GM19324 (cell line): ENCODE results near the gene COX6B2.

Experiments
- ATAC-seq: cut with Tn5 transposase; IDR thresholded peaks from one replicate; pipeline ENCODE4 v1.9.1; 2021; ENCODE audit warnings: mild to moderate bottlenecking, moderate library complexity; ENCODE audit not compliant: unreplicated experiment, low FRiP score

COX6B2 gene

DNA sequence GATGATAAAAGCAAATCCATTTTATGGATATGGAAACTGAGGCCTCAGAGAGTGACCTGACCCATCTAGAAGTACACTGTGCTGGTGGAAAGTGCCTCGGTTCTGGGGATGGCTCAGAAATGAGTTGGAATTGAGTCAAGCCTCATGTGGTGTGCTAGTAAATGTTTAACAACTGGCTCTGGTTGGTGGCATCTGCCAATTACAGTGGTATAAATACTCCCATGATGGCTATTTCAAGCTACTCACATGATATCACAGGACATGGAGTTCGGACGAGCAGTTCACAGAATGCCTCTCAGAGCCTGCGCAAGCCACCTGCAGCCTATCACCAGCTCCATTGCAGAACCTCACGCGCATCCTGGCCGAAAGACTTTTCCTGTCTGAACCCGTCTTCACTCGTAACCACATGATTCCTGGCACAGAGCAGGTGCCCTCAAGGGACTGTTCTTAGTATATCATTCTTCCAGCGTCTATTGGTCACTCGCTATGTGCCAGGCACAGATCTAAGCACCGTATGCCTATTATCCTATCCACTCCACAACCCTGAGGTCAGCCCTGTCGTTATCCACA is 38.5 kb downstream of the COX6B2 start:
- ATAC-seq, result no peak

DNA sequence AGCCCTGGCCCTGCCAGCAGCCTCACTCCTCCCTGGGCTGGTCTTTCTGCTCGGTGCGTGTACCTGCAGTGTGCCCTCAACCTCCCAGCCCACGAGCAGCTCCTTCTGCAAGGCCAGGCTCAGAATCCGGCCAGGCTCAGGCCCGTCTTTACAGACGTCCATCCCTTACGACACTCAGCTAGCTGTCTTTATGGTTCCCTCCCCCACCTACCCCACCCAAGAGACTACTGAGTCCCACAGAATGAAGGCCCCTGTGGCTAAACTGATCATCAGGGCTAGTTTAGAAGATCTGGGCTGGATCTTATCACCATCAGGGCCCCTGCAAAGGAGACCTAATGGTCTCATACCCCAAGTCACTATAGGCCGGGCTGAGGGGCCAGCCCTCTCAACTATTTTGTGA is 40.1 kb downstream of the COX6B2 start:
- ATAC-seq, result no peak

DNA sequence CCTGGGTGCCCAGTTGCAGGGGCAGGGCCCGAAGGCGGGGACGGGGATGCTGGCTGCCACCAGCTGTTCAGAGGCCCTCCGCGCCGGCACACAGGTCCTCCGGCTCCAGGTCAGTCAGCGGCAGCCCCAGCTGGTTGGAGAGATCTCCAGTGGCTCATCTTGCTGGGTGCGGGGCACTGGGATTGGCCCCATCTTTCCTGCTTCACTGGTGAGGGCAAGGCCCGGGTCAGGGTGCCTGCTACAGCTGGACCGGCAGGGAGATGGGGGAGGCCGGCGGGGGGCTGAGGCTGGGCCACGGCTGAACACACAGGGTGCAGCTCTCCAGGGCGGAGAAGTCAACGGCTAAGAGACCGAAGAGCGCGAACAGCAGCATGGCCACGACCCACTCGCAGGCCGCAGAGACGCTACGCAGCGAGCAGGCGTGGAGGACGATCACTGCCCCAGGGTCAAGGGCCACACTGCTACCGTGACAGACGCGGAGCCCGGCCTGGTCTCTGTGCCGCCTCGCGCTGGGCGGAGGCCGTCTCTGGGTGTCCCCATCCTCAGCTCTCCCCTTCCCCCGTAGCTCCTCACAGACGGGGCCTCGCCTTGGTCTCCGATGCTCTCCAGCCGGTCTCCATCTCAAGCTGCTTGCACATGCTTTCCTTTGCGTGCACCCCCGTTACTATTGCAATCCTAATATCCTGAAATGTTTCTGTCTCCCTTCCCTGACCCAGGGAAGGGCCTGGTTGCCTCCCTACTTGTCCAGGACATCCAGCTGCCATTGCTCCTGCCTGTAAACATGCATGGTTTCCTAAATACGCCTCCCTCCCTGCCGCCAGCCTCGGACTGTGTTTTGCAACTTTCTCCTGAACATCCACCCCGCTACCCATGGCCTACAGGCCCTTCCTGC is 41.7 kb downstream of the COX6B2 start:
- ATAC-seq, result no peak

DNA sequence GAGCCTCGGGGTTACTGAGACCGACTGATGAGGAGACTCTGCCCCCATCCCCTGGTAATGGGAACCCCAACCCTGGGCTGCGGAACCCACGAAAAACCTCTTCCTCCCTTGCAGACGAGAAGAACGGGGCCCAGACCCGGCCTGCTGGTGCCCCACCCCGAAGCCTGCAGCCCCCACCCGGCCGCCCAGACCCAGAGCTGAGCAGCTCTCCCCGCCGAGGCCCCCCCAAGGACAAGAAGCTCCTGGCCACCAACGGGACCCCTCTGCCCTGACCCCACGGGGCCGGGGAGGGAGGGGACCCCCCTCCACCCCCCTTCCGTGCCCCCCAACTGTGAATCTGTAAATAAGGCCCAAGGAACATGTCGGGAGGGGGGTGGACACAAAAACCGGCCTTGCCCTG is 42.7 kb downstream of the COX6B2 start:
- ATAC-seq, result no peak

DNA sequence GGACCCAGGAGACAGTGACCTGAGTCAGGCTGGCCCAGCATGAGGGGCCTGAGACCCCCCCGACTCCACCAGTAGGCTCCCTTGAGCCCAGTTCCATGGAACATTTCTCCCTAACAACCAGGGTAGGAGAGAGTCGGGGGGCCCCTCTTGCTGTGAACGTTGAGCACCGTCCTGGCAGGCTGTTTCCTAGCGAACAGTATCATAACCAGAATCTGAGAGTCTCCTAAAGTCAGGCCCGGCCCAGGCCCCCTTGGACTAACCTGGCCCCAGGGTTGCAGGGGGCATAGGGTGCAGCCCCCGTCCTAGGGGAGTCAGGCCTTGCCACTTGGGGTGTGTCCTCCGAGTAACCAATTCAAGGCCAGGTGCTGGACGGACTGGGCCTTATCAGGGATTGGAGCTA is 43.1 kb downstream of the COX6B2 start:
- ATAC-seq, result no peak

DNA sequence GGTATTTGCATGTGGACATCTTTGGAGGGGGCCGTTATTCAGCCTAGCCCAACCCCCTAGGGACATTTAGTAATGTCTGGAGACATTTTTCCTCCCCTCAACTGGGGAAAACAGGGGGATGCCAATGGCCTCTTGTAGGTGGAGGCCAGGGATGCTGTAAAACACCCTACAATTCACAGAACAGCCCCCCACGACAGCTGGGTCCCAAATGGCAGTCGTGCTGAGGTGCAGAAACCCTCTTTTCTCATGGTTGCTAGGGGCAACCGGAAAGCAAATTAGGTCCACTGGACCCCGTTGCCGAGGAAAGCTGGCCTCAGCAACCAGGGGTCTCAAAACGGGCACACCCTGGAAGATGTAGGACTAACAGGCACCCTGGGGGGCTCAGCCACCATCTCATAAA is 44.0 kb downstream of the COX6B2 start:
- no peak for ATAC-seq

DNA sequence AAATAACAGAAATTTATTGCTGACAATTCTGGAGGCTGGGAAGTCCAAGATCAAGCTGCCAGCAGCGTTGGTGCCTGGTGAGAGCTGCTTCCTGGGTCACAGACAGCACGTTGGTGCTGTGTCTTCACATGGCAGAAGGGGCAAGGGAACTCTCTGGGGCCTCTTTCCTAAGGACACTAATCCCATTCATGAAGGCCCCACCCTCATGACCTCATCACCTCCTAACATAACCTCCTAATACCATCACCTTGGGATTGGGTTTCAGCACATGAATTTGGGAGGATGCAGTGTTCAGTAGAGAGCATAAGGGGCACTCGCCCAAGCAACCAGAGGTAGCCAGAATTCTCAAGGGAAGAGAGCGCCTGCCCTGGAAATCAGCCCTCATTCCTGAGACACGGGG is 45.1 kb downstream of the COX6B2 start:
- ATAC-seq, result no peak

DNA sequence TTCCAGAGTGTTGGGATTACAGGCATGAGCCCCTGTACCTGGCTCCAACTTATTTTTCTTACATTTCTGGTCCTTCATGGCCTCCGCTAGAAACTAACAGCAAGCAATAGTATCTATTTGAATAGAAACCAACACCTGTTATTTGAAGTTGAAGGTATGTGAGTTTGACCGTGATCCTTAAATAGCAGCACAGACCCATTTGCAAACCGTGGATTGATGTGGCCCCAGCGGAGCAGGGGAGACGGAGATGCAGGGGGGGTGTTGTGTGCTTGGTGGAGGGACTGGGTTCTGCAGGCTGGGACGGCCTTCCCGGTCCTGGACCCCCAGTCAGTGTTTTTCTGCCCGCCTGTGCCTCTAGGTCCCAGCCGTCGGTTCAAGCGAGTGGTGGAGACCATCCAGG is 46.2 kb downstream of the COX6B2 start:
- no peak for ATAC-seq

DNA sequence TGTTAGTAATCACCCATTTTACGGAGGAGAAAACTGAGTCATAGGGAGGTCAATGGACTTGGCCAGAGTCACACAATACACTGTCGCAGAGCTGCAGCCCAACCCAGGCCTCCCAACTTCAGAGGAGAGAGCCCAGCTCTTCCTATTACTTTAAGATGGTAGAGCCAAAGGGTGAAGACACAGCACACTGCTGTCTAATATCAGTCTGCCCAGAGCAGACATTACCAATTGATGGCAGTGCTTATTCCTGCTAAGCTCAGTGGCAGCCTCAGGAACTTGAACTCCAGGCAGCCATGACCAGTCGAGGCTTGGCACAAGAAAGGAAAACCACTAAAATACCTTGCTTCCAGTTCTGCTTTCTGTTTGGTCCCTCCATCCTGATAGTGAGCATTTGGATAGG is 47.8 kb downstream of the COX6B2 start:
- no peak for ATAC-seq

DNA sequence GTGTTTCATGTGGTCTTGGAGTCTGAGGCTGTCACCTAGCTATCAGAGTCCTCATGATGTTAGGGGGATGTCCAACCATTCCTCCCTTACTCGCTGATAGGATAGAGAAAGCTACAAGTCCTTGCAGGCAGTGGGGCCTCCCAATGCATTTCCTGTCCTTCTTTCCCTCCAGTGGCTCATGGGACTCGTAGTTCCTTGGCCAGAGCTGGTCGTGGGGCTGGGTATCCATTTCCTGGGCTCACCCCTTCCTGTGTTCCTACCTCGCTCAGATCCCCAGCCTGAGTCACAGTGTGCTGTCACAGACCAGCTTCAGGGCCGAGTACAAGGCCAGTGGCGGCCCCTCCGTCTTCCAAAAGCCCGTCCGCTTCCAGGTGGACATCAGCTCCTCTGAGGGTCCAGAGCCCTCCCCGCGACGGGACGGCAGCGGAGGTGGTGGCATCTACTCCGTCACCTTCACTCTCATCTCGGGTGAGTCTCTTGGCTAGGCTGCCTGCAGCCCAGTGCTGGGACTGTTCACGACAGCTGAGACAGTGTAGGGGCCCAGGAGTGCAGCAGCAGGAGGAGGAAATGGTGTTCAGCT is 48.4 kb downstream of the COX6B2 start:
- no peak for ATAC-seq

DNA sequence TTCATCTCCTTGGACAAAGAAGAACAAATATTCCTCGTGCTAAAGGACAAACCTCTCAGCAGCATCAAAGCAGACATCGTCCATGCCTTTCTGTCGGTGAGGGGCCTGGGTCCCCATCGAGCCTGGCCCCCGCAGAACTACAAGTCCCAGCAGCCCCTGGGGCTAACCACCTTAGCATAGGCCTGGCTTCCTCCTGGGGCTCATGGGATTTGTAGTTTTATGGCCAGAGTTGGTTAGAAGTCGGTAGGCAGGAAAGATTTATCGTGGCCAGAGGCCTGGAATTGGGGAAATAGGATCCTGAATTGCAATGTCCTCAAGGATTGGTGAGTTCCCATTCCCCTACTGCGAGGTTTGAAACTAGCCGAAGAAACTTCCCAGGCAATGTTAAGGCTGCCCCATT is 49.0 kb downstream of the COX6B2 start:
- ATAC-seq, result no peak

DNA sequence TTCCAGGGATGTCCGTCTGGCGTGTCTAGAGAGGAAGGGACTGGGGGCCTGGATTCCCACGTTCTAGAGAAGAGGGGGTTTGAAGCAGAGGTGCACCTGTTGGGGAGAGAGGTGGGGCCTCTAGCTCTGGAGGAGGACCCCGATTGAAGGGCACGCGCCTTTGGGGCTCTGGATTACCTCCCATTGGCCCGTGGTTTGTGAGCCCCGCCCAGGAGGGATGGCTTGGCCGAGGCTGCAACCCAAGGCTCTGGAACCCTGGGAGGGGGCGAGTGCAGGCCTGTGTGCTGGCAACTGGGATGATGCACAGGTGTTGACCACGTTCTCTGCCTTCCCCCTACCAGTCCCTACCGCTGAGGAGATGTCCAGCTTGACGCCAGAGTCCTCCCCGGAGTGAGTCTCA is 49.5 kb downstream of the COX6B2 start:
- no peak for ATAC-seq

DNA sequence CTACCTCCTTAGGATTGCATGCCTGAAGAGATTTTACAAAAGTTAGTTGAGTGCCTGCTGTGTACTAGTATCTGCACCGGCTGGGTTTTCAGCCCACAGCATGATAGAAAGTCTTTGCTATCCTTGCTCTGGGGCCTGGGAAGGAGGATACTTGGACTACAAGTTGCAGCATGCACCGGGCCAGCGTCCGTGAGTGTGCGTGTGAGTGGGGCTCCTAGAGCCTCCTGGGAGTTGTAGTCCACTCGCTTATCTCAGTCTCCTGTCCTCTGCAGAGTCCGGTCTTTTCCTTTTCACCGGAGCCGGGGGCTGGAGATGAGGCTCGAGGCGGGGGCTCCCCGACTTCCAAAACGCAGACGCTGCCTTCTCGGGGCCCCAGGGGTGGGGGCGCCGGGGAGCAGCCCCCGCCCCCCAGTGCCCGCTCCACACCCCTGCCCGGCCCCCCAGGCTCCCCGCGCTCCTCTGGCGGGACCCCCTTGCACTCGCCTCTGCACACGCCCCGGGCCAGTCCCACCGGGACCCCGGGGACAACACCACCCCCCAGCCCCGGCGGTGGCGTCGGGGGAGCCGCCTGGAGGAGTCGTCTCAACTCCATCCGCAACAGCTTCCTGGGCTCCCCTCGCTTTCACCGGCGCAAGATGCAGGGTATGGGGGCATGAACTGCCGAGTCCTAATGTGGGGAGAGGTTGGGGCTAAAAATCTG is 50.1 kb downstream of the COX6B2 start:
- ATAC-seq, result no peak

DNA sequence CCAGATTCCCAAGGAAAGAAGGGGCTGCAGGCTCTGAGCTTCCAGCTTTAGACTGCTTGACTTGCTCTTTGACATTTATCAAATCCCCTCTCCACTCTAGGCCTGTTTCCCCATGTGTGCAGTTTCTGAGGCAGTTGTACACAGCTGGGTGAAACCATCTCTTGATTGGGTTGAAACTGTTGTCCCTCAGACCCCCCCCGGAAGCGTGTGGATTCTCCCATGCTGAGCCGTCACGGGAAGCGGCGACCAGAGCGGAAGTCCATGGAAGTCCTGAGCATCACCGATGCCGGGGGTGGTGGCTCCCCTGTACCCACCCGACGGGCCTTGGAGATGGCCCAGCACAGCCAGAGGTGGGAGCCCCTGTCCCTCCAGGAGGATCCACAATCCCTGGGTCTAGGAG is 51.0 kb downstream of the COX6B2 start:
- ATAC-seq, result no peak

DNA sequence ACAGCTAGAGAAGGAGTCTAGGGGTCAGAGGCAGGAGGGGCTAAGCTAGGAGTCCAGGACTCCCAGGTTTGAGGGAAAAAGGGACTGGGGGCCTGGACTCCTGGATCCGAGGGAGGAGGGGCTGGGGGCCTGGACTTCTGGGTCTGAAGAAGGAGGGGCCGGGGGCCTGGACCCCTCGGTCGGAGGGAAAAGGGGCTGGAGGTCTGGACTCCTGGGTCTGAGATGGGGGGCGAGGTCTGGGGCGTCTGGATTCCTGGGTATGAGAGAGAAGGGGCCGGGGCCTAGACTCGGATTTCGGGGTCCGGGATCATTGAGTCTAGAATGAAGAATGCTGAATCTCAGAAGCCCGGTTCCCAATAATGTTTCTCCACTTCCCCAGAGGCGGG is 52.2 kb downstream of the COX6B2 start:
- ATAC-seq, result no peak

DNA sequence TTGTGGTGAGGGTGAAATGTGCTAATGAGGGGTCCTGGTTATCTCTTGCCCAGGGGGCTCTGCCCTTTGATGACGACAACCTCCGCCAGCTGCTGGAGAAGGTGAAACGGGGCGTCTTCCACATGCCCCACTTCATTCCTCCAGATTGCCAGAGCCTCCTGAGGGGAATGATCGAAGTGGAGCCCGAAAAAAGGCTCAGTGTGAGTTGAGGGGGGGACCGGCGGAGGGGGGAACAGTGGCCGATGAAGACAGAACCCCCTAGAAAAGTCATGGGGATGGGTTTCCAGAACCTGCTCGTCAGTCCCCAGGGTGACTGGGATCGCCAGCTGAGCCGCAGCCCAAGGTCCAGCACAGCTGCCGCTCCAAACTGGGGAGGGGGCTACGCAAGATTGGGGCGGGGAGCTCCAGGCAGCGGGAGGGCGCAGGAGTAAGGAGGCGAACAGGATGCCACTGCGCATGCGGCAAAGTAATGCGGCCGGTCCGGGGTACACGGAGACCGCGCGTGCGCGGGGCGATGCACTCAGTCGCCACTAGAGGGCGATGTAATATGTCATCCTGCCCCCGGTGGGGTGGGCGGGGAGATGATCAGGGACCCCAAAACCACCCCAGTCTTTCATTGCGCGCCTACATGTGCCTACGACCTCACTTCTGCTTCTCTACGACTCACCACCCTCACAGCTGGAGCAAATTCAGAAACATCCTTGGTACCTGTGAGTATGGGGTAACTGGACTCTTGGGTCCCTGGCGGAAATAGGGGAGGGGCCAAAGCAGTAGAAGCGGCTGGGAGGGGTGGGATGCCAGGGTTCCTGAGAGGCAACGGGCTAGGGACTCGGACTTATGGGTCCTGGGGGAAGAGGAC is 52.8 kb downstream of the COX6B2 start:
- ATAC-seq, result peak; percentile 56

DNA sequence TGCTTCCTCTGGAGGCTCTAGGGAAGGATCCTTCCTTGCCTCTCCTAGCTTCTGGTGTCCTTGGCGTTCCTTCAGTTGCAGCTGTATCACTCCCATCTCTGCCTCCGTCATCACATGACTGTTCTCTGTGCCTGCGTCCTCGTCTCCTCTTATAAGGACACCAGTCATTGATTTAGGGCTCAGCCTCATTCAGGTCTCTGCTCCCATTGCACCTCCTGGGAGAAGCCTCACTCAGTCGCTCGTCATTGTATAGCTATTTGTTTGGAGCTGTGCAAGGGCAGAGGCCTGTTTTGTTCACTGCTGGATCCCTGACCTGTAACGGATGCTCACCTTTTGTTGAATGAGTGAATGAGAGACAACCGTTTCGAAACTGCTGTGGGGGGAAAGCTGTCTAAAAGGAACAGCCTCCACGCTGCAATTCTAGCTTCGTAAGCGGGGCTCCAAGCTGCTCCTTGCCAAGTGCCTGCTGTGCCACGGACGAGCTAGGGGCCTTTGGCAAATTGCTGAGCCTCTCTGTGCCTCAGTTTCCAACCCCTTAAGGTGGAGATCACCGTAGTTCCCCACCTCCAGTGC is 53.5 kb downstream of the COX6B2 start:
- ATAC-seq, result no peak

DNA sequence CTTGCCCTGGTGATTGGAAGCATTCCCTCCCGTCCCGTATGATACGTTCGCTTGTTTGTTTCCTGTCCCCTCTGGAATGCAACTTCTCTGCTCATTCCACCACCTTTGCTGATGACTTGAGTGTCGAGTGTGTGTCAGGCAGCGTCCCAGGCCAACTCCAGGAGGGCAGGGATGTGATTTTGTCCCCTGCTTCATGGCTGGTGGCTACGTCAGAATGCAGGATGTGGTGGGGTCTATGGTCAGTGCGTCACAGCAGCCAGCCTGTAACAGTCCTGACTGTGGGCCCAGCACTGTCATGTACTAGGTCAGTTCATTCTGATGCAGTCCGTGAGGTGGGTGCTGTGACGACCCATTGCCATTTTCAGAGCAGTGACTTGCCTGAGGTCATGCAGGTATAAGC is 54.5 kb downstream of the COX6B2 start:
- no peak for ATAC-seq
